Hepatocyte (in vitro differentiated cells): ENCODE measurements around the gene GOT1.

Experiments used
- EZH2phosphoT487 ChIP-seq: fragments of 200-600 bp; sonication (generic); IDR thresholded peaks from one replicate; pipeline ENCODE4 v1.6.1; 2018; ENCODE audit warnings: antibody characterized with exemption, mild to moderate bottlenecking, low read depth, moderate library complexity; ENCODE audit not compliant: unreplicated experiment, severe bottlenecking
- TF ChIP-seq, protein P1 (sequence below): fragments of 200-600 bp; sonication (generic); IDR thresholded peaks from 2 replicates; pipeline ENCODE4 v1.5.1; 2016; ENCODE audit warnings: antibody characterized with exemption, mild to moderate bottlenecking; ENCODE audit not compliant: poor library complexity

DNA sequence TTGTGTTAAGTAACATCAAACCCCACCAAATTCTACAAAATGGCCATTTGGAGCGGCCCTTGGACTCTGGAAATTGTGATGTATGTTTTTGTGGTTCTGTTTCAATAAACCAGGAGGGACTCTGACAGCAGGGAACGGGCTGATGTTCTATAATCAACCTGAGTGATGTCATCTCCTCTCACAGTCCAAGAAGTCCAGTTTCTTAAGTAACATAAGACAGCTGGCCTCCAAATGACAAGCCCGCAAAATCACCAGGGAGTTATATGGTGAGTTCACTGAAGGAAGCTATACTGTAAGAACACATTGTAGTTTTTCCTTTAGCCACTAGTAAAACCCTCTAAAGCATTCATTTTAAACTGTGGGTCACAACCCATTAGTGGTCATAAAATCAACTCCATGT is 34.0 kb downstream of the GOT1 start:
- TF ChIP-seq, protein P1, sequence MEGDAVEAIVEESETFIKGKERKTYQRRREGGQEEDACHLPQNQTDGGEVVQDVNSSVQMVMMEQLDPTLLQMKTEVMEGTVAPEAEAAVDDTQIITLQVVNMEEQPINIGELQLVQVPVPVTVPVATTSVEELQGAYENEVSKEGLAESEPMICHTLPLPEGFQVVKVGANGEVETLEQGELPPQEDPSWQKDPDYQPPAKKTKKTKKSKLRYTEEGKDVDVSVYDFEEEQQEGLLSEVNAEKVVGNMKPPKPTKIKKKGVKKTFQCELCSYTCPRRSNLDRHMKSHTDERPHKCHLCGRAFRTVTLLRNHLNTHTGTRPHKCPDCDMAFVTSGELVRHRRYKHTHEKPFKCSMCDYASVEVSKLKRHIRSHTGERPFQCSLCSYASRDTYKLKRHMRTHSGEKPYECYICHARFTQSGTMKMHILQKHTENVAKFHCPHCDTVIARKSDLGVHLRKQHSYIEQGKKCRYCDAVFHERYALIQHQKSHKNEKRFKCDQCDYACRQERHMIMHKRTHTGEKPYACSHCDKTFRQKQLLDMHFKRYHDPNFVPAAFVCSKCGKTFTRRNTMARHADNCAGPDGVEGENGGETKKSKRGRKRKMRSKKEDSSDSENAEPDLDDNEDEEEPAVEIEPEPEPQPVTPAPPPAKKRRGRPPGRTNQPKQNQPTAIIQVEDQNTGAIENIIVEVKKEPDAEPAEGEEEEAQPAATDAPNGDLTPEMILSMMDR: no peak
- no peak for TF ChIP-seq EZH2phosphoT487
